ENCODE data around the gene ABCD3.

GRCh38 chr1:94529416-94529815 is 111.2 kb downstream of the ABCD3 start:
- TF ChIP-seq POLR2A (IDR thresholded peaks at IDR 0.05; ENCODE audit: borderline replicate concordance, extremely low read depth, insufficient read depth, insufficient read length) (no peak), CTCF (IDR thresholded peaks at IDR 0.05 in 2 of 3, conservative IDR thresholded peaks at IDR 0.05 in 1 of 3; ENCODE audit: borderline replicate concordance in 1 of 3, insufficient read depth in 1 of 3, low read depth in 2 of 3, low read length in 2 of 3) (no peak), SP1 (IDR thresholded peaks at IDR 0.05; ENCODE audit: low read depth) (no peak), EZH2 (IDR thresholded peaks at IDR 0.05) (no peak), CEBPB (IDR thresholded peaks at IDR 0.05; ENCODE audit: low read depth) (no peak), TCF7L2 (IDR thresholded peaks at IDR 0.05; ENCODE audit: borderline replicate concordance, extremely low read depth, insufficient read depth, insufficient read length) (no peak), ZBTB33 (IDR thresholded peaks at IDR 0.05; ENCODE audit: extremely low read depth, insufficient replicate concordance, low read length) (no peak), REST (IDR thresholded peaks at IDR 0.05; ENCODE audit: low read depth) (no peak), ZFX (IDR thresholded peaks at IDR 0.05) (no peak)
